HepG2 (cell line): ENCODE data around the gene DCLK1. TPM values are rescaled to one million over a fixed set of nuclear protein-coding genes. Genes with fewer than 3 reads are reported as not detected.

Experiments
- ATAC-seq: fragments of 200-7000 bp; cut with Tn5 transposase; 3 replicates; pipeline ENCODE4 v1.9.1; 2020; ENCODE audit warnings: mild to moderate bottlenecking, moderate library complexity
- BruUV-seq: library from RNA; stranded (reverse); fragments of 400-500 nt; replicated peaks from 2 replicates; lab custom pipeline; 2021; lab: Mats Ljungman, UMichigan
- CTCF ChIA-PET: fragments of 300-600 bp; formaldehyde crosslinking; extraction: SDS; loops from one replicate; lab custom pipeline; 2021; ENCODE audit warnings: low total read pairs, inconsistent platforms, low intra/inter-chr PET ratio; lab: Yijun Ruan, JAX
- POLR2A ChIA-PET: fragments of 350-600 bp; sonication (Branson Sonifier 250); formaldehyde crosslinking; loops from one replicate; lab custom pipeline; 2020; ENCODE audit warnings: antibody characterized with exemption, inconsistent platforms; lab: Yijun Ruan, JAX
- DNase-seq: peaks from one replicate; pipeline ENCODE4 v3.0.0-alpha.2; 2015; ENCODE audit warnings: low spot score
- FAIRE-seq: peaks from 3 replicates; lab custom pipeline; 2011; peaks lifted over from hg19 to GRCh38; lab: Jason Lieb, UNC
- H2AFZ ChIP-seq: one replicate; pipeline ENCODE4 v1.6.1; 2011; ENCODE audit warnings: low read length, inconsistent platforms
- H3K27ac ChIP-seq: fragments of 300-600 bp; 3 replicates; pipeline ENCODE4 v1.8.0; 2011; ENCODE audit warnings: mixed run types, mild to moderate bottlenecking, mixed read lengths, low read length, inconsistent platforms; ENCODE audit not compliant: insufficient read depth; ENCODE audit errors: extremely low read length
- H3K27me3 ChIP-seq, 2 experiments: fragments of 200-600 bp in 1 of 2; 2 replicates in 1 of 2; 3 replicates in 1 of 2; pipeline versions ENCODE4 v1.6.0 to v1.8.0; 2011; ENCODE audit warnings: low read length in 2 of 2, mild to moderate bottlenecking in 2 of 2, moderate library complexity in 2 of 2, inconsistent platforms in 1 of 2; ENCODE audit not compliant: insufficient read depth in 2 of 2, control insufficient read depth in 1 of 2
- H3K36me3 ChIP-seq, 2 experiments: fragments of 200-600 bp in 1 of 2; replicated peaks in 1 of 2; 2 replicates in 1 of 2; 3 replicates in 1 of 2; pipeline versions ENCODE4 v1.5.1 to v1.8.0; 2011; ENCODE audit warnings: low read length in 2 of 2, inconsistent platforms in 1 of 2; ENCODE audit not compliant: insufficient read depth in 2 of 2, control insufficient read depth in 1 of 2
- H3K4me1 ChIP-seq: 2 replicates; pipeline ENCODE4 v1.5.1; 2012; ENCODE audit warnings: low read length, inconsistent platforms; ENCODE audit not compliant: insufficient read depth
- H3K4me2 ChIP-seq: 2 replicates; pipeline ENCODE4 v1.6.0; 2011; ENCODE audit warnings: low read depth, low read length, inconsistent platforms
- H3K4me3 ChIP-seq, 3 experiments: fragments of 200-600 bp in 1 of 3; sonication (generic), shearing (Covaris generic) in 1 of 3; replicated peaks in 1 of 3; 2 replicates each; pipeline ENCODE4 v1.5.1; 2011 to 2016; ENCODE audit warnings: low read length in 3 of 3, inconsistent platforms in 2 of 3, low read depth in 2 of 3, mild to moderate bottlenecking in 2 of 3, control low read depth in 1 of 3, mixed read lengths in 1 of 3; ENCODE audit not compliant: insufficient read depth in 1 of 3
- H3K79me2 ChIP-seq: one replicate; pipeline ENCODE4 v1.6.1; 2011; ENCODE audit warnings: low read length, inconsistent platforms; ENCODE audit not compliant: insufficient read depth
- H3K9ac ChIP-seq: 2 replicates; pipeline ENCODE4 v1.6.0; 2011; ENCODE audit warnings: mild to moderate bottlenecking, low read depth, low read length, inconsistent platforms; ENCODE audit not compliant: insufficient read depth
- H3K9me3 ChIP-seq: 2 replicates; pipeline ENCODE4 v1.5.1; 2012; ENCODE audit warnings: mild to moderate bottlenecking, low read length
- H4K20me1 ChIP-seq: 2 replicates; pipeline ENCODE4 v1.6.0; 2011; ENCODE audit warnings: inconsistent platforms, mild to moderate bottlenecking, low read length, moderate library complexity; ENCODE audit not compliant: insufficient read depth
- ARID3A ChIP-seq: IDR thresholded peaks from 2 replicates; pipeline ENCODE4 v1.6.1; 2012; ENCODE audit warnings: low read depth, low read length, improper control_type of control experiment
- CHCHD3 ChIP-seq: sonication (generic); formaldehyde crosslinking; IDR thresholded peaks from 2 replicates; pipeline ENCODE4 v1.8.0; 2022; ENCODE audit warnings: mild to moderate bottlenecking, missing genetic modification reagents, moderate library complexity
- PBX2 ChIP-seq: IDR thresholded peaks from 2 replicates; pipeline ENCODE4 v1.6.1; 2016; ENCODE audit warnings: control low read depth
- RFXAP ChIP-seq: sonication (generic); formaldehyde crosslinking; IDR thresholded peaks from 2 replicates; pipeline ENCODE4 v1.4.0; 2020; ENCODE audit warnings: missing genetic modification reagents, borderline replicate concordance
- TERF1 ChIP-seq: sonication (generic); formaldehyde crosslinking; IDR thresholded peaks from 2 replicates; pipeline ENCODE4 v1.8.0; 2022; ENCODE audit warnings: mild to moderate bottlenecking, missing genetic modification reagents, moderate library complexity
- THAP8 ChIP-seq: sonication (generic); formaldehyde crosslinking; IDR thresholded peaks from 2 replicates; pipeline ENCODE4 v1.5.1; 2020; ENCODE audit warnings: missing genetic modification reagents, mild to moderate bottlenecking, borderline replicate concordance
- ZFP36 ChIP-seq: fragments of 150-350 bp; IDR thresholded peaks from 2 replicates; pipeline ENCODE4 v1.6.1; 2018; ENCODE audit warnings: borderline replicate concordance, low read length, low read depth; ENCODE audit not compliant: partially characterized antibody
- ZHX2 ChIP-seq, 2 experiments: sonication (generic) in 1 of 2; formaldehyde crosslinking in 1 of 2; IDR thresholded peaks; 2 replicates each; pipeline versions ENCODE4 v1.6.1 to v1.9.0; 2014 to 2022; ENCODE audit warnings: antibody characterized with exemption in 1 of 2, borderline replicate concordance in 1 of 2, inconsistent platforms in 1 of 2, low read depth in 1 of 2, missing genetic modification reagents in 1 of 2
- ZMYM2 ChIP-seq: sonication (generic); formaldehyde crosslinking; IDR thresholded peaks from 2 replicates; pipeline ENCODE4 v1.8.0; 2022; ENCODE audit warnings: mild to moderate bottlenecking, missing genetic modification reagents
- ZNF569 ChIP-seq: sonication (generic); formaldehyde crosslinking; IDR thresholded peaks from 2 replicates; pipeline ENCODE4 v1.5.0; 2020; ENCODE audit warnings: mild to moderate bottlenecking, missing genetic modification reagents, moderate library complexity, borderline replicate concordance
- ZNF747 ChIP-seq: sonication (generic); formaldehyde crosslinking; IDR thresholded peaks from 2 replicates; pipeline ENCODE4 v1.8.1; 2023; ENCODE audit warnings: missing genetic modification reagents, mild to moderate bottlenecking, borderline replicate concordance
- WGBS: methylation state at CpG from one replicate; pipeline ENCODE4 v1.1.6; 2017; ENCODE audit warnings: low lambda C conversion rate; 5-methylcytosine and 5-hydroxymethylcytosine counted together
- in situ Hi-C: cut with HindIII; loops from 2 replicates; pipeline ENCODE4 v1.10.0; 2017; ENCODE audit warnings: low pct_unique_long_range_greater_than_20kb; ENCODE audit not compliant: extremely low pct_ligation_motif_present
- intact Hi-C: fragments of 100-400 bp; cut with micrococcal nuclease; formaldehyde crosslinking; loops from one replicate; pipeline ENCODE4 v1.10.0; 2022; ENCODE audit not compliant: unreplicated experiment
- polyA plus RNA-seq, 8 experiments: library from polyadenylated mRNA; depleted of rRNA in 3 of 8; stranded (reverse) in 7 of 8; unstranded in 1 of 8; fragments of >200 nt; fragmentation: Illumina TruSeq in 4 of 8; extraction: Trizol in 4 of 8; gene quantifications; 2 replicates each; pipeline versions ENCODE4 v1.2.1 to v1.2.3, GENCODE V29; 2011 to 2016; ENCODE audit warnings: low read depth in 4 of 8, missing spikeins in 1 of 8, mixed read lengths in 1 of 8; ENCODE audit not compliant: insufficient read depth in 1 of 8
- total RNA-seq, 5 experiments: library from RNA; depleted of rRNA; stranded (reverse); fragments of >200 nt; fragmentation: Illumina TruSeq; extraction: Trizol; gene quantifications; 2 replicates each; pipeline ENCODE4 v1.2.3, GENCODE V29; 2016; ENCODE audit warnings: low read depth in 1 of 5

Gene DCLK1
- total and polyA plus RNA-seq, 2 of the 13 experiments (the other 11 are each of a cell fraction or from before 2014, with no cell fraction given) = not detected

GRCh38 chr13:36069881-36070366 lies 61.3 kb downstream of the DCLK1 start (continued):
- no peak for TF ChIP-seq PBX2 (CRISPR knock-in tag)
- TF ChIP-seq, all 625 proteins: peak for 0

GRCh38 chr13:36068991-36069390 lies 62.2 kb downstream of the DCLK1 start:
- no peaks in the 10 kb centered on the region for H3K27me3 ChIP-seq
- intact Hi-C loops = no loop called here
- POLR2A ChIA-PET = no interaction called here
- no peak overlapping the region for H3K4me3 ChIP-seq
- H2AFZ ChIP-seq = no peak overlapping the region
- CTCF ChIA-PET = no interaction called here
- no peak overlapping the region for H3K9ac ChIP-seq
- no peaks in the 10 kb centered on the region for H3K36me3 ChIP-seq
- FAIRE-seq (no peak), ATAC-seq (no peak), DNase-seq (no peak)
- no TSS peak for BruUV-seq
- 20% methylated on average over 3 of the region's 3 CpGs for WGBS
- no peak overlapping the region for H3K4me2 ChIP-seq
- H3K9me3 ChIP-seq = no peaks in the 10 kb centered on the region
- H3K27ac ChIP-seq = no peak overlapping the region
- no peaks in the 10 kb centered on the region for H3K4me1 ChIP-seq
- in situ Hi-C loops = no loop called here
- H3K79me2 ChIP-seq = no peaks in the 10 kb centered on the region
- no peaks in the 10 kb centered on the region for H4K20me1 ChIP-seq
- no peak for TF ChIP-seq CHCHD3 (CRISPR knock-in tag)
- no peak for TF ChIP-seq RFXAP (CRISPR knock-in tag)
- no peak for TF ChIP-seq THAP8
- TF ChIP-seq ZNF569 (CRISPR knock-in tag) = no peak
- no peak for TF ChIP-seq ZMYM2 (CRISPR knock-in tag)
- no peak for TF ChIP-seq ARID3A
- TF ChIP-seq ZFP36 = no peak
- no peak for TF ChIP-seq TERF1 (CRISPR knock-in tag)
- TF ChIP-seq ZNF747 (CRISPR knock-in tag) = no peak
- TF ChIP-seq ZHX2 (IDR thresholded peaks at IDR 0.05; ENCODE audit: low read depth) = no peak
- TF ChIP-seq ZHX2 (CRISPR knock-in tag; IDR thresholded peaks at IDR 0.05; ENCODE audit: borderline replicate concordance) = no peak
